Hepatic stellate cell (primary cell): ENCODE data around the gene PARVA.

Experiments
- DNase-seq: peaks from one replicate; pipeline ENCODE4 v3.0.0; 2011; ENCODE audit warnings: low spot score

PARVA gene

DNA sequence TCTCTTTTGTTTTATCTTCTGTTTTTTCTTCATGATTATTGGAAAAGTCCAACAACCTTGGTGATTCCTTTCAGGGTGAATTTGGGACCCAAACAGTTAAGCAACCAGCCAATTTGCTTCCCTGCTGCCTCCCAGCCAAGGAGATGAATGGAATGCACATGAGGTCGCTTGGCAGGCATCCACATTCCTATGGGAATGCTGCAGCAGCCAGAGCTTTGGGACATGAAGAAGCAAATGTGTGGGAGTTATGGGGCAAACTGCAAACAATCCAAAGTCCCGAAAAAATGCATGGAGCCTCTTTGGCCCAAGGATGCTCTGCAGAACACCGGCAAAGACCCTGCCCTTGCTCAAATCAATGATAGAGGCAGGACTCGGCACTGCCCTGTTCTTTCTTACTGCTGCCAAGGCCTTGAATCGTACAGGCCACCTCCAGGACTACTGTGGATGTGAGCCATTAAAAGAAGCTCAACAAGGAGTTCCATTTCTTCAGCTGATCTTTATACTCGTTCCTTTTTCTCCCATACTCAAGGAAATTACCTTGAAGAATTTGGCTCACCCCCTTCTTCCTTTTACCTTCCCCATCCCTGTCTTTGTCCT is 179.5 kb downstream of the PARVA start:
- peak; percentile 78 for DNase-seq

DNA sequence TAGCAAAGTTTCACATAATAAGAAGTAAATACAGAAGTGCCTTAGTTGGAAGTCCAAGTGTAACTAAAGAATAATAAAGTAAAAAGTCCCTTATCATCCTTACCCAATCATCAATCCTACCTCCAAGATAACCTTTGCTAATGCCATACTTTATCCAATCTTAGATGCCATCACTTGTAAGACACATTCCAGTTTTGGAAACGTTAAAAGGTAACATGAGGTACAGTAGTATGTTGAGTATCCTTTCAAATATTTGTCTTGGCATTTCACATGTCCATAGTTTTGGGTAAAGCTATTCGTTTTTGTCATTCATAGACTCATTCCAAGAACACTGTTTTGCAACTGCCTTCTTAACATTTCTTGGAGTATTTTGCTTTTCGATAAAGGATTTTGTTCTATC is 181.6 kb downstream of the PARVA start:
- DNase-seq = no peak

GRCh38 chr11:12560362-12560761 is 183.0 kb downstream of the PARVA start:
- no peak for DNase-seq

DNA sequence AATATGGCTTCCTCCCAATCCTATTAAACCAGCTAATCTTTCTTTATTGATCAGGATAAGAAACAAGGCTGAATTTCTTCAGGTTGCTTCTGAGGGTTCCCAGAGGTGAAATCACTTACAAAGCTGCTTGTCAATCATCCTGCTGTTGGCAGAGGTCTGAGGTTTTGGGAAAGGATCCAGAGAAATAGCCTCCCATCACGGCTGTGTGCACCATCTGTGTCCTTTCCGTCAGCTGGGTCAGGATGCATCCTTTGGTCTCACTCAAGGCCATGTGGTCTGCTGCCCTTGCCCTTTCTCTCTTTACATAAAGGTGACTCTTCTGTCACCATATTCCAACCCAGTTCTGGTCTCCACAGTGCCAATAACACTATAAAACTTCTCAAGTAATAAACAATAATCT is 183.5 kb downstream of the PARVA start:
- DNase-seq = no peak

- no peak for DNase-seq
Measured at GRCh38 chr11:12564012-12564411, 186.6 kb downstream of the PARVA start.

GRCh38 chr11:12565406-12565805 is 188.0 kb downstream of the PARVA start:
- no peak for DNase-seq

DNA sequence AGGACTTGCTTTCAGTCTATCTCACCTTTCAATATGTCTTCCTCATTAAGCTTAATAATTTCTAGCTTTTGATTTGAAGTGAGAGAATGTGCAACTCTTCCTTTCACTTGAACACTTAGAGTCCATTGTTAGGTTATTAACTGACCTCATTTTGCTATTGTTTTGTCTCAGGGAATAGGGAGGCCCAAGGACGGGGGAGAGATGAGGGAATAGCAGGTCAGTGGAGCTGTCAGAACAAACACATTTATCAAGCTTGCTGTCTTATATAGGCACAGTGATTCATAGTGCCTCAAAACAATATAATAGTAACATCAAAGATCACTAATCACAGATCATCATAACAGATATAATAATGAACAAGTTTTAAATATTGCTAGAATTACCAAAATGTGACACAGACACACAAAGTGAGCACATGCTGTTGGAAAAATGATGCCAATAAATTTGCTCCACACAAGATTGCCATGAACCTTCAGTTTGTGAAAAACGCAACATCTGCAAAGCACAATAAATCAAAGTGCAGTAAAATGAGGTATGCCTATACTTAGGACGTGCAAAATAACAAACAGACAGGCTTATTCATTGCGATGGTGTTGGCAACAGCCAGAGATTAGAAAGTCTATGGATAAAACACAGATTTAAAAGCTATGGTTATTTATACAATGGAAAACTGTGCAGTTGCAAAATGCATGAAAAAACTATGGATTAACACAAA is 190.5 kb downstream of the PARVA start:
- no peak for DNase-seq

DNA sequence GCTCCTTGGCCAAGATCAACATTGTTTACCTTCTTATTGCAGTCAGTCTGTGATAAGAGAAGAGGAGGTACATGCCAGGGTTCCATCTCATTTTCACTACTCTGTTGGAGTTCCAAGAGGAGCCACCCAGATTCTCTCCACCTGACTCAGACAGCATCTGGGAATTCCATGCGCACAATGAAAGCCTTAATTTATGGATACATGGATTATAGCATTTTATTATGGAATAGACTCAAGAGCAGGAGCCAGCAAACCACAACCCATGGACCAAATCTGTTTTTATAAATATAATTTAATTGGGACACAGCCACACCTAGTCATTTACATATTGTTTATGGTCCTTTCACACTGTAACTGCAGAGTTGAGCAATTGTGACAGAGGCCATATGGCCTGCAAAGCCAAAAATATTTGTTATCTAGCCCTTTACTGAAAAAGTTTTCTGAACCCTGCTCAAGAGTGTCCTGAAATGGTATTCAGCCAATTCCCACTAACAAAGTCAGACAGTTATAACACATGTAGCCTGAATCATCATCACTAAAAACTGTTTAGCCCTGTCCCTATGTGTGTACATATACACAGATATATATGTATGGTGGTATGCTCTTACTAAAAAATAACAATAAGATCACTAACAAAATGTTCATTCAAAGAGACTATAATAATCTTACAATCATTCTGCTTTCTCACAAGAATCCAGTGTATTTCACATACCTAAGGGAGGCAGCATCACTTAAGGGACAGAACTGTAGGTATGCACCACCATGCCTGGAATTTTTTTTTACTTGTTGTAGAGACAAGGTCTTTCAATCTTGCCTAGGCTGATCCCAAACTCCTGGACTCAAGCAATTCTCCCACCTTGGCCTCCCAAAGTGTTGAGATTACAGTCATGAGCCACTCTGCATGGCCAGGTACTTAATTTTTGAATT is 192.4 kb downstream of the PARVA start:
- no peak for DNase-seq

- no peak for DNase-seq
Measured at GRCh38 chr11:12573707-12574485, 196.5 kb downstream of the PARVA start.

DNA sequence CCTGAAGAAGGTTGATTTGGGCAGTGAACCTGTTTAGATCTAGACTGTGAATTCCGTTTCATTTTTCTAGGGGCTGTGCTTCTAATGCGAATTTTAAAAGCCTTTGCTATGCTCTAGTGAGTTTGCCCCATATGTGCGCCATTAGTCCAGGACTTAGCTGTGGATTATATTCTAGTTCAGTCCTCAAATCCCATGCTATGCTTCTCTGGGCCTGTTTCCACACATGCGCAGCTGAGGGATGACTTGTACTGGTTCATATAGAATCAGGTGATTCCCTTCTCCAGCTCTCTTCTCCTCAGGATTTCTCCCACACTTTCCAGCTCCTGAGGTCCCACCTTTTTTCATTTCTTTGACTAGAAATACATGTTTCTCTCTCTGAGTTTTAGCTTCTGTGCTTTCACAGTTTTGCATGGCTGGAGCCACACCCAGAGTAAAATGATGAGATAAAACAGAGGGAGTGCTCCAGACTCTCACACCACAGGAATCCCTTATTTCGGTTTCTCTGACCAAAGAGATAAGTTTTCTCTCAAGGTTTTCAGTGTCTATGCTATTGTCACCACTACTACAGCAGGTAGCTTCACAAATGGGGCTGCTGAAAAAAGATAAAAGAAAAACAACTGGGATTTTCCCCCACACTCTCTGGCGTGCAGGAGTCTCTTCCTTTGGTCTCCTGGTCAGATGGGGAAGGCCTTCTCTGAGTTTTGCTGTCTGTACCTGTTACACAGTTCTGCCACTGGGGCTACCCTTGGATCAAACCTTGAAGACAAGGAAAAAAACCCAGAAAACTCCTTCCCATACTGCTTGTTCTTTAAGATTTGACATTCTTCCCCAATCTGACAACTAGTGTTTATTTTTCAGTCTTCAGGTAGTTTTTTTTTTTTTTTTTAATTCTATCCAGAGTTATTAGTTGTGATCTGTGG is 200.6 kb downstream of the PARVA start:
- no peak for DNase-seq

DNA sequence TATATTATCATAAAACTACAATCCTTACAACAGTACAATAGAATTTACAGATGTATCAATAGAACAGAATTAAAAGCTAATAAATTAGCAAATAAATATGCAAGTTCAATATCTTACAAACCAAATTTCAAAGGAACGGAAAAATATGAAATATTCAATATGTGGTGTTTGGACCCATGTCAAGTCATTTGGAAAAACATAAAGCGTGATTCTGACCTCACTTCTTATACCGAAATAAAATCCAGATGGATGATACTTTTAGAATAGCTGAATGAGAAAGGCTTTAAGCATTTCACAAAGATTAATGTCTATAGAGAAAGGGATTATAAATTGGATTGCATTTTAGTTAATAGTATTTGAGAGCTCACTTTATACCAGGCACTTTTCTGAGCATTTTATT is 204.0 kb downstream of the PARVA start:
- DNase-seq = no peak

- DNase-seq = peak; percentile 43
Measured at GRCh38 chr11:12581923-12582322, 204.6 kb downstream of the PARVA start.
